ENCODE data around the gene FSHR.

DNA sequence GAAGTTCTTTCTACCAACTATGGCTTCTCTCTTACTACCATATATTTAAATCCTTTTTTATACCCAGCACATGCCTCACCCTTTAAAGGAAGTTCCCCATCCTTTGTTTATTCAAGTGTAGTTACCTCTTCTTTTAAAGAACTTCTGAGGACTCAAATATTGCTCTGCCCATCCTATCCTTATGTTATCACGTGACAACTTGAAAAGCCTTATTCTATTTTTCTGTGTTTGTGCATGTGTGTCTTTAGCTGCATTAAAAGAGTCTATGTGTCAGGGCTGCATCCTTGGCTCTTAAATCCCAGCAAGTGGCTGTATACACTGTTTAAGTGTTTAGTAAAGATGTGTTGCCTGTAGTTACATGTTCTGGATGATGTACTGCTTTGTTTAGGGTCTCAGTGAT, 22.5 kb downstream of the FSHR start:
- TF ChIP-seq EZH2 (IDR thresholded peaks at IDR 0.05; ENCODE audit: insufficient read depth, poor library complexity, severe bottlenecking) (no peak), EZH2phosphoT487 (IDR thresholded peaks at IDR 0.05; ENCODE audit: insufficient read depth, low read depth) (no peak)

All from GM23248 (cell line).